MCF 10A (cell line): ENCODE measurements around the gene ABHD1. TPM values are rescaled to one million over a fixed set of nuclear protein-coding genes. Genes with fewer than 3 reads are reported as not detected.

Experiments
- BruUV-seq: library from RNA; stranded (reverse); fragments of 400-500 nt; replicated peaks from 2 replicates; lab custom pipeline; 2021; lab: Mats Ljungman, UMichigan
- CTCF ChIA-PET: fragments of 300-600 bp; sonication (Branson Sonifier 250); formaldehyde crosslinking; extraction: SDS; loops from one replicate; lab custom pipeline; 2021; ENCODE audit warnings: antibody characterized with exemption, inconsistent platforms; lab: Yijun Ruan, JAX
- POLR2A ChIA-PET: fragments of 300-600, 350-650 bp; sonication (Branson Sonifier 250); formaldehyde crosslinking; extraction: SDS; loops from one replicate; lab custom pipeline; 2020; ENCODE audit warnings: antibody characterized with exemption, inconsistent platforms; lab: Yijun Ruan, JAX
- DNase-seq: peaks from one replicate; pipeline ENCODE4 v3.0.0-alpha.2; 2018; ENCODE audit not compliant: unreplicated experiment
- H3K27ac Mint-ChIP-seq: one replicate; pipeline ENCODE4 v1.8.0; 2022; ENCODE audit warnings: mild to moderate bottlenecking, low read depth, mixed read lengths; ENCODE audit not compliant: unreplicated experiment
- H3K27me3 Mint-ChIP-seq: one replicate; pipeline ENCODE4 v1.8.0; 2022; ENCODE audit warnings: mixed read lengths; ENCODE audit not compliant: insufficient read depth, unreplicated experiment
- H3K36me3 Mint-ChIP-seq: one replicate; pipeline ENCODE4 v1.8.0; 2022; ENCODE audit warnings: mild to moderate bottlenecking, moderate library complexity, mixed read lengths; ENCODE audit not compliant: insufficient read depth, unreplicated experiment
- H3K4me1 Mint-ChIP-seq: one replicate; pipeline ENCODE4 v1.8.0; 2022; ENCODE audit warnings: mixed read lengths; ENCODE audit not compliant: insufficient read depth, unreplicated experiment
- H3K4me3 Mint-ChIP-seq: one replicate; pipeline ENCODE4 v1.8.0; 2022; ENCODE audit warnings: mild to moderate bottlenecking, moderate library complexity, mixed read lengths; ENCODE audit not compliant: unreplicated experiment
- H3K9me3 Mint-ChIP-seq: one replicate; pipeline ENCODE4 v1.8.0; 2022; ENCODE audit warnings: mixed read lengths; ENCODE audit not compliant: unreplicated experiment
- intact Hi-C: fragments of 100-400 bp; cut with micrococcal nuclease; formaldehyde crosslinking; loops from 2 replicates; pipeline ENCODE4 v1.14.1; 2022
- total RNA-seq: library from RNA; stranded (reverse); gene quantifications from 2 replicates; pipeline ENCODE4 v1.2.3, GENCODE V29; 2022
- TF ChIP-seq, protein P1 (sequence below): fragments of 200-600 bp; IDR thresholded peaks from one replicate; pipeline ENCODE4 v1.8.0; 2022; ENCODE audit warnings: antibody characterized with exemption, mild to moderate bottlenecking; ENCODE audit not compliant: unreplicated experiment

ABHD1 gene
- total RNA-seq, 1 experiment from 2014 or later: not detected

DNA sequence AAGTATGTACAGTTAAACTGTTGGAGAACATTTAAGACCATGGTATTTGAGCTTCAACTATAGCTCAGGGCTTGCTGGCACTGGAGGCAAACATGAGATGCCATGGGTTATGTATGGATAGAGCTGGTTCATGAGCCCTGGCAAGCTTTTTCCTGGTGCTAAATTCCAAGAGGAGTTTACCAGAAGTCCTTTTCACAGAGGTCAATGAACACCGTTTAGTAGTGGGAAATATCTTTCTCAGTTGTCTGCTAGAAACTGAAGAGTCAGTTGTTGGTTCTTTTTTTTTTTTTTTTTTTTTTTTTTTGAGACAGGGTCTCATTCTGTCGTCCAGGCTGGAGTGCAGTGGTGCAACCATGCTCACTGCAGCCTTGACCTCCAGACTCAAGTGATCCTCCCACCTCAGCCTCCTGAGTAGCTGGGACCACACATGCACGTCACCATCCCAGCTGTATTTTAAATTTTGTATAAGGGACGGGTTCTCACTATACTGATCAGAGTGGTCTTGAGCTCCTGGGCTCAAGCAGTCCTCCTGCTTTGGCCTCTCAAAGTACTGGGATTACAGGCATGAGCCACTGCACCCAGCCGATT lies 35.7 kb upstream of the ABHD1 start:
- ChIA-PET CTCF (interaction anchor here (0.6 to 2.0 kb wide), 8 partner anchors 9 to 1234 kb away, joined by 3 to 22 read pairs (median 4); partner anchors contain the start of gene TRIM54), POLR2A (interaction anchor here (1.4 to 2.3 kb wide), 4 partner anchors 17 to 206 kb away, joined by 3 to 8 read pairs (median 7); partner anchors contain the start of genes AGBL5, OST4 and PREB)
- H3K36me3 Mint-ChIP-seq: no peaks in the 10 kb centered on the region
- H3K4me1 Mint-ChIP-seq: no peaks in the 10 kb centered on the region
- no peak for DNase-seq
- intact Hi-C loops: loop anchor here (2.0 kb wide), 1 partner anchor 37 kb away; the partner anchor contains the start of gene AGBL5
- peak overlapping the region; percentile 75 for H3K4me3 Mint-ChIP-seq
- no peaks in the 10 kb centered on the region for H3K27me3 Mint-ChIP-seq
- no peaks in the 10 kb centered on the region for H3K9me3 Mint-ChIP-seq
- no TSS peak for BruUV-seq
- TF ChIP-seq, protein P1, sequence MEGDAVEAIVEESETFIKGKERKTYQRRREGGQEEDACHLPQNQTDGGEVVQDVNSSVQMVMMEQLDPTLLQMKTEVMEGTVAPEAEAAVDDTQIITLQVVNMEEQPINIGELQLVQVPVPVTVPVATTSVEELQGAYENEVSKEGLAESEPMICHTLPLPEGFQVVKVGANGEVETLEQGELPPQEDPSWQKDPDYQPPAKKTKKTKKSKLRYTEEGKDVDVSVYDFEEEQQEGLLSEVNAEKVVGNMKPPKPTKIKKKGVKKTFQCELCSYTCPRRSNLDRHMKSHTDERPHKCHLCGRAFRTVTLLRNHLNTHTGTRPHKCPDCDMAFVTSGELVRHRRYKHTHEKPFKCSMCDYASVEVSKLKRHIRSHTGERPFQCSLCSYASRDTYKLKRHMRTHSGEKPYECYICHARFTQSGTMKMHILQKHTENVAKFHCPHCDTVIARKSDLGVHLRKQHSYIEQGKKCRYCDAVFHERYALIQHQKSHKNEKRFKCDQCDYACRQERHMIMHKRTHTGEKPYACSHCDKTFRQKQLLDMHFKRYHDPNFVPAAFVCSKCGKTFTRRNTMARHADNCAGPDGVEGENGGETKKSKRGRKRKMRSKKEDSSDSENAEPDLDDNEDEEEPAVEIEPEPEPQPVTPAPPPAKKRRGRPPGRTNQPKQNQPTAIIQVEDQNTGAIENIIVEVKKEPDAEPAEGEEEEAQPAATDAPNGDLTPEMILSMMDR: no peak
- H3K27ac Mint-ChIP-seq: no peak overlapping the region

DNA sequence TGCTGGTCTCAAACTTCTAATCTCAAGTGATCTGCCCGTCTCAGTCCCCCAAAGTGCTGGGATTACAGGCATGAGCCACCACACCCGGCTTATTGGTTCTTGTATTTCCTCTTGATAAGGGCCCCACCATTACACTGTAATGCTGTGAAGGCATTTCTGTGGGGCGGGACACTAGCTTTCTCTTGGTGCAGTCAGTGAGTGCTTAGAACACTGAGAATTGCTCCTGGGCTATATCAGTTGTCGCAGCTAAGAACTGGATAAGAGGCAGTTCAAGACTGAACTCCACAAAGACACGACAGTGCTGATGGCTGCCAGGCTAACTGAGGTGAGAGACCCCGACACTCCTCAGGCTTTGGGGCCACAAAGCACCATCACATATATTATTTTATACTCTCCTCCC lies 35.0 kb upstream of the ABHD1 start:
- no peaks in the 10 kb centered on the region for H3K27me3 Mint-ChIP-seq
- TF ChIP-seq, protein P1: no peak
- no peak overlapping the region for H3K27ac Mint-ChIP-seq
- no peaks in the 10 kb centered on the region for H3K36me3 Mint-ChIP-seq
- no peaks in the 10 kb centered on the region for H3K4me1 Mint-ChIP-seq
- no TSS peak for BruUV-seq
- ChIA-PET CTCF (interaction anchor here (0.7 to 2.0 kb wide), 6 partner anchors 8 to 215 kb away, joined by 3 to 22 read pairs (median 3); no protein-coding TSS in a partner anchor), POLR2A (interaction anchor here (2.1 kb wide), 1 partner anchor 17 kb away, joined by 8 read pairs; the partner anchor contains the start of gene OST4)
- intact Hi-C loops: no loop called here
- no peaks in the 10 kb centered on the region for H3K9me3 Mint-ChIP-seq
- DNase-seq: no peak
- H3K4me3 Mint-ChIP-seq: no peak overlapping the region

DNA sequence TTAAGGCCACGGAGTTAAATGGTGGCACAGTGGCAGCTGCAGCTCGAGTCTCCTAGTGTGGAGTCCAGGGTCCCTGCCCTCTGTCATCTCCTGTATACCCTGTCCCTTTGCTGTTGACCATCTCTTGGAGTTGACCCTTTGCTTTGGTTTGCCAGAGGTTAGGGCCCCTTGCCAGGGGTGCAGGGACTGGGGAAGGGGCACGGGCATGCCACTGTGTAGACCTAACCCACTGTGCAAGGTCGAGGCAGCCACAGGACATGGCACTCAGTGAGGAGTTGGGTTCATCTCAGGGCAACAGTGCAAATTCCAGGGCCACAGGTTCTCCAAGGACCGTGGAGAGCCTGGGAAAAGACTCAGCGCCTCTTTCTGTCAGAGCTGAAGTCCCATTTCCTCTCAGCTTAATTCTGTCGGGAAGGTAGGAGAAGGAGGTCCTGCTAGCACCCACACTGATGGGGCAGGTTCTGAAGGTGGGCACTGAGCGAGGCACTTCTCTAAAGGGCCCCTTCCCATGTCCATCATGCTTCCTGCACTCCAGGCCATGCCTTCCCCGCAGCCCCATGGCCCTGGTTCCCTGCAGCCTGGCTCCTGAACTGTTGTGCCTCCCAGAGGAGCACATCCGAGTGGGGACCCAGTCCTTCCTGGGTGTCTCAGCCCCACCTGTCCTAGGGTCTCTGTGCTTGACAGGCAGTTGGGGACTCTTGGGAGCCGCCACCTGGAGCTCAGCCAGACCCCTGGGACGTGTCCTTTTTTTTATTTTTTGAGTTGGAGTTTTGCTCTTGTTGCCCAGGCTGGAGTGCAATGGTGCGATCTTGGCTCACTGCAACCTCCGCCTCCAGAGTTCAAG lies 34.3 kb upstream of the ABHD1 start:
- Mint-ChIP-seq H3K9me3 (no peaks in the 10 kb centered on the region), H3K27ac (no peak overlapping the region), H3K4me3 (no peak overlapping the region), H3K36me3 (no peaks in the 10 kb centered on the region), H3K27me3 (no peaks in the 10 kb centered on the region), H3K4me1 (no peaks in the 10 kb centered on the region)
- DNase-seq: no peak
- intact Hi-C loops: no loop called here
- TF ChIP-seq, protein P1: no peak
- POLR2A ChIA-PET: no interaction called here
- no TSS peak for BruUV-seq
- CTCF ChIA-PET: interaction anchor here (0.6 to 1.6 kb wide), 8 partner anchors 9 to 412 kb away, joined by 3 to 7 read pairs (median 4); no protein-coding TSS in a partner anchor
